ENCODE measurements around the gene HOMEZ.

The HOMEZ gene

DNA sequence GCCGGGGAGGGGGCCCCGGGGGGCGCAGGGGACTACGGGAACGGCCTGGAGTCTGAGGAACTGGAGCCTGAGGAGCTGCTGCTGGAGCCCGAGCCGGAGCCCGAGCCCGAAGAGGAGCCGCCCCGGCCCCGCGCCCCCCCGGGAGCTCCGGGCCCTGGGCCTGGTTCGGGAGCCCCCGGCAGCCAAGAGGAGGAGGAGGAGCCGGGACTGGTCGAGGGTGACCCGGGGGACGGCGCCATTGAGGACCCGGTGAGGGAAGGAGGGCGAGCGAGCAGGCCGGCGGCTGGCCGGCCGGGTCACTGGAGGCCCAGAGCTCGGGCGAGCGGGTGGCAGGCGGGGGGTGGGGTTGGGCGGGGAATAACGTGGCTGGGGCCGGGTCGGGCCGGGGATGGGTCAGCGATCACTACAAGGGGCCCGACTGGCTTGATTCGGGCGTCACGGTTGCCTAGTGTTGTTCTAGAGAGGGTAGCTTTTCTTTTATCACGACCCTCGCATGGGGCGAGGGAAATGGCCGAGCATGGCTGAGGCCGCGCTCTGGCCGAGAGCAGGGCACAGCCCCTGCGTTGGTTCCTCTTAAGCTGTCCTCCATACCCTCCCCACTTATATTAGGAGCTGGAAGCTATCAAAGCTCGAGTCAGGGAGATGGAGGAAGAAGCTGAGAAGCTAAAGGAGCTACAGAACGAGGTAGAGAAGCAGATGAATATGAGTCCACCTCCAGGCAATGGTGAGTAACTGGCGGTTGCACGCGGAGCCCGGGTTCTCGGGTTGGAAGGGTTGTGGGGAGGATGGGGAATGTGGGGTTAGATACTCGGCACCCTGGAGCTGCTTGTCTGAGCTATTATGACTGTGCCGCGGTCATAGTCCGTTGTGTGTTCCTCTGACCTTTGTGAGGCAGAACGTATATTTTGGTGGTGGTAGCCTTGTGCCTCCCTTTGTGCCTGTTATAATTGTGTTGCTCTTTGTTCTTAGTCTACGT, 35.9 kb upstream of the HOMEZ start:
- TF ChIP-seq SIN3A (IDR thresholded peaks at IDR 0.05; ENCODE audit: borderline replicate concordance, insufficient read depth, low read length) = no peak
- TF ChIP-seq POLR2AphosphoS5 (IDR thresholded peaks at IDR 0.05; ENCODE audit: low read depth, low read length) = peak; percentile 13; the same call in 1 of the 2 replicates

DNA sequence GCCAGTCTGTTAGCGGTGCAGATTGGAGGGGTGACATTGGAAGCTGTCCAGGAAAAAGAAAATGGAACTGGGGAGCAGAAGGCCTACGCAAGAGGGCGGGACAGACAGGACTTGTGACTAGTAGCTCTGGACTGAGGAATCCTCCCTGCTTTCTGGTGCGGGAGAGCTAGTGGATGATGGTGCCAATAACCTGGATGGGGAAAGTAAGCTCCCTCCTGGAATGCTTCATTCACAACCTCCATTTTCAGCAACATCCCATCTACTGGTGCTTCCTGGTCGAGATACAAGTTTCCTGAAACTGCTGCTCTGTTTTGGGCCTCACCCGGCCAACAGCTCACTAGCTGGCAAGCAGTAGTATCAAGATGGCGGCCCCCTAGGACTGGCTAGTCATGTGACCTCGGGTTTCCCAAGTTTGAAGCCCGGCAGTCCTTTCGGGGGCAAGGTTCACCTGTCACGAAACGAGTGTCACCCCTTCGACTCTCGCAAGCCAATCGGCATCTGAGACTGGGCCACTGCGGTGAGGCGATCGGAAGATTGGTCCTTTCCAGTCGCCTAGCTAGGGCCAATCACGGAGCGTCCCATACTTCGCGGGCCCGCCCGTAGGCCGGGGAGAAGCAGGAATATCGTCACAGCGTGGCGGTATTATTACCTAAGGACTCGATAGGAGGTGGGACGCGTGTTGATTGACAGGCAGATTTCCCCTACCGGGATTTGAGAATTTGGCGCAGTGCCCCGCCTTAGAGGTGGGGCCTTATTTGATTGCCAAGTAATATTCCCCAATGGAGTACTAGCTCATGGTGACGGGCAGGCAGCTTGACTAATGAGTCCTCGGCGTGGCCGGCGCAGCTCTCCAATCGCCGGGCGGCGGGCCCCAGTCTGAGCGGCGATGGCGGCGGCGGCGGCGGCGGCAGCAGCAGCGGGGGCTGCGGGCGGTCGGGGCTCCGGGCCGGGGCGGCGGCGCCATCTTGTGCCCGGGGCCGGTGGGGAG, 34.9 kb upstream of the HOMEZ start, which contains the start of gene PABPN1:
Gene PABPN1, plus strand, starts transcription at position 874 of the 988 bp plus-strand sequence. Its CDS starts 13 bp downstream, at position 887.
- TF ChIP-seq SIN3A (IDR thresholded peaks at IDR 0.05; ENCODE audit: borderline replicate concordance, insufficient read depth, low read length) (no peak; the same call in 1 of the 2 replicates), POLR2AphosphoS5 (IDR thresholded peaks at IDR 0.05; ENCODE audit: low read depth, low read length) (peak; percentile 54; the same call in 1 of the 2 replicates), FOXP2 (optimal IDR thresholded peaks at IDR 0.05; ENCODE audit: borderline replicate concordance, extremely low read depth, extremely low read length, insufficient read depth) (peak; percentile 15), TAF1 (IDR thresholded peaks at IDR 0.05; ENCODE audit: borderline replicate concordance, insufficient read depth, low read length) (no peak)
- TF ChIP-seq, protein P1, sequence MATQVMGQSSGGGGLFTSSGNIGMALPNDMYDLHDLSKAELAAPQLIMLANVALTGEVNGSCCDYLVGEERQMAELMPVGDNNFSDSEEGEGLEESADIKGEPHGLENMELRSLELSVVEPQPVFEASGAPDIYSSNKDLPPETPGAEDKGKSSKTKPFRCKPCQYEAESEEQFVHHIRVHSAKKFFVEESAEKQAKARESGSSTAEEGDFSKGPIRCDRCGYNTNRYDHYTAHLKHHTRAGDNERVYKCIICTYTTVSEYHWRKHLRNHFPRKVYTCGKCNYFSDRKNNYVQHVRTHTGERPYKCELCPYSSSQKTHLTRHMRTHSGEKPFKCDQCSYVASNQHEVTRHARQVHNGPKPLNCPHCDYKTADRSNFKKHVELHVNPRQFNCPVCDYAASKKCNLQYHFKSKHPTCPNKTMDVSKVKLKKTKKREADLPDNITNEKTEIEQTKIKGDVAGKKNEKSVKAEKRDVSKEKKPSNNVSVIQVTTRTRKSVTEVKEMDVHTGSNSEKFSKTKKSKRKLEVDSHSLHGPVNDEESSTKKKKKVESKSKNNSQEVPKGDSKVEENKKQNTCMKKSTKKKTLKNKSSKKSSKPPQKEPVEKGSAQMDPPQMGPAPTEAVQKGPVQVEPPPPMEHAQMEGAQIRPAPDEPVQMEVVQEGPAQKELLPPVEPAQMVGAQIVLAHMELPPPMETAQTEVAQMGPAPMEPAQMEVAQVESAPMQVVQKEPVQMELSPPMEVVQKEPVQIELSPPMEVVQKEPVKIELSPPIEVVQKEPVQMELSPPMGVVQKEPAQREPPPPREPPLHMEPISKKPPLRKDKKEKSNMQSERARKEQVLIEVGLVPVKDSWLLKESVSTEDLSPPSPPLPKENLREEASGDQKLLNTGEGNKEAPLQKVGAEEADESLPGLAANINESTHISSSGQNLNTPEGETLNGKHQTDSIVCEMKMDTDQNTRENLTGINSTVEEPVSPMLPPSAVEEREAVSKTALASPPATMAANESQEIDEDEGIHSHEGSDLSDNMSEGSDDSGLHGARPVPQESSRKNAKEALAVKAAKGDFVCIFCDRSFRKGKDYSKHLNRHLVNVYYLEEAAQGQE (IDR thresholded peaks at IDR 0.05; ENCODE audit: insufficient read depth in 1 of 2, low read depth in 2 of 2, low read length in 2 of 2) = no peak

DNA sequence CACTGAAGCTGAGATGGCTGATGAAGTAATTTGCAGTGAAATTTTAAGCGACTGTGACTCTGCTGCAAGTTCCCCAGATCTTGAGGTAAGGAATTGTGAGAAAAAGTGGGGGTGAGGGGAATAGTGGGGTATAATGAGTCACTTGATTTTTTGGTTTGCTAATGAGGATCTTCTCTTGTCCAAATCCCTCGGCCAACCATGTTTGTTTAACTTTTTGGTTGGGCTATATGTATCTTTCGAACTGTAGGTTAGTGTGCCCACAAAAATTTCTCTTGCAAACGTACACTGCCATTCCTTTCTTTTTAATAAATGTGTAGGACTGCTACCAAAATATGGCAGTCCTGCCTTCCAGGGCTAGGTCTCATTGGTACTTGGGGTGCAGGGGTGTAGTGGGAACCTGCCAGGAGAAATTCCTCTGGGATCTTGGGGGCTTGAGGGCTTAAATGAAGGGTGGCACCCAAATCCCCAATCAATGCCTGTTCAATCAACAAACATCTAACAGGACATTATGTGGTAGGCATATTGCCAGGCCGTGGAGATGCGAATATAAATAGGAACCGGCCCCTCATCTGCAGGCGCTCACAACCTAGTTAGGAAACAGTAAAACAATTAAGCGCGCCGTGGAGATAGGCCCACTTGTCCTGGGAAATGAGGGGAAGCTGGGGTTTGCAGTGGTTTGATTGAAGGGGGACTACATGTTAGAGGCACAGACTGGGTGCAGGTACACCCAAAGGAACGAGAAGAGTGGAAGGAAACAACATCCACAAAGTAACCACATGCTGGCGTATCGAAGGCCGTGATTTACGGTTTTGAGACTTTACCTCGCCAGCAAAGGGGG, 34.0 kb upstream of the HOMEZ start:
- no peak for TF ChIP-seq SIN3A (IDR thresholded peaks at IDR 0.05; ENCODE audit: borderline replicate concordance, insufficient read depth, low read length)

DNA sequence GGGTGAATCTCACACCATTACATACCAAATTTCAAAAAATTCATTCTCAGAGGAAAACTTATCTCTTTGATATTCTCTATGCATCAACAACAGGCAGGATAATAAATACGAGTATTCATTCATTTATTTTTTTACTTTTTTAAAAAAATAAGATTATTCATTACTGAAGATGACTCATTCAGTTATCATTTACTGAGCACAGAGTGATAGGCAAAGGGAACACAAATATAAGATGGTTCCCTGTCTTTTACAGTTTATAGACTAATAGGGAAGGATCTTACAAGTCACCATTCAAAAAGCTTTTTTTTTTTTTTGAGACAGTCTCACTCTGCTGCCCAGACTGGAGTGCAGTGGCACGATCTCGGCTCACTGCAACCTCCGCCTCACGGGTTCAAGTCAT, 30.4 kb upstream of the HOMEZ start:
- no peak for TF ChIP-seq TAF1 (IDR thresholded peaks at IDR 0.05; ENCODE audit: borderline replicate concordance, insufficient read depth, low read length)
- TF ChIP-seq, protein P1 (IDR thresholded peaks at IDR 0.05; ENCODE audit: insufficient read depth in 1 of 2, low read depth in 2 of 2, low read length in 2 of 2) = no peak
- TF ChIP-seq FOXP2 (optimal IDR thresholded peaks at IDR 0.05; ENCODE audit: borderline replicate concordance, extremely low read depth, extremely low read length, insufficient read depth) = no peak
- no peak for TF ChIP-seq POLR2AphosphoS5 (IDR thresholded peaks at IDR 0.05; ENCODE audit: low read depth, low read length)
- no peak for TF ChIP-seq SIN3A (IDR thresholded peaks at IDR 0.05; ENCODE audit: borderline replicate concordance, insufficient read depth, low read length)

DNA sequence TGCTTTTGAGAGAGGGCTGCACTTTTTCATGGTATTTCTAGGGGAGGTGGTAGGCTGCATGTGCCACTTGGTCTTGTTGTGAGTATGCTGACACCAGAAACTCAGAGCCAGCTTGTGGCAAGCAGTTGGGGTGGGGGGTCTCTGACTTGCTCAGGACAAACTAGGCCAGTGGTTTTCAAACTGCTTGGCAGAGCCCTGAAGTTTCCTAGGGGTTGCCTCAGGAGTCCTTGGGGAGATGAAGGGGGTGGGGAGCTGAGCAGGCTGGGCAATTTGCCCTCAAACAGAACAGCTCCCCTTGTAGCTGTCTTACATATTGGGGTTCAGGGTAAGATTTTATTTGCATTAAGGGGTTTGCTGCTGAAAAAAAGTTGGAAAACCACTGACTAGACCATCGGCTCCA, 24.6 kb upstream of the HOMEZ start:
- TF ChIP-seq, protein P1 (IDR thresholded peaks at IDR 0.05; ENCODE audit: insufficient read depth in 1 of 2, low read depth in 2 of 2, low read length in 2 of 2) = no peak
- TF ChIP-seq SIN3A (IDR thresholded peaks at IDR 0.05; ENCODE audit: borderline replicate concordance, insufficient read depth, low read length) (no peak), FOXP2 (optimal IDR thresholded peaks at IDR 0.05; ENCODE audit: borderline replicate concordance, extremely low read depth, extremely low read length, insufficient read depth) (no peak), POLR2AphosphoS5 (IDR thresholded peaks at IDR 0.05; ENCODE audit: low read depth, low read length) (no peak)

Measured in PFSK-1 (cell line).